NCI-H524 (cell line): ENCODE results near the gene ARL4A.

Experiments used
- DNase-seq, 2 experiments: peaks; one replicate each; lab custom pipeline; 2025; lab: John Stamatoyannopoulos, UW

Gene ARL4A

GRCh38 chr7:12703881-12704280 lies 16.4 kb downstream of the ARL4A start:
- DNase-seq: no peak

GRCh38 chr7:12705878-12706277 lies 18.4 kb downstream of the ARL4A start:
- DNase-seq: no peak

GRCh38 chr7:12706900-12707536 lies 19.6 kb downstream of the ARL4A start:
- DNase-seq: no peak

- DNase-seq: no peak
Observed at GRCh38 chr7:12708314-12708713, 20.9 kb downstream of the ARL4A start.

- DNase-seq: no peak
Observed at GRCh38 chr7:12709726-12710502, 22.5 kb downstream of the ARL4A start.

GRCh38 chr7:12711124-12711523 lies 23.7 kb downstream of the ARL4A start:
- no peak for DNase-seq

GRCh38 chr7:12712236-12712635 lies 24.8 kb downstream of the ARL4A start:
- no peak for DNase-seq

GRCh38 chr7:12713625-12714378 lies 26.4 kb downstream of the ARL4A start:
- DNase-seq: no peak

GRCh38 chr7:12714379-12714737 lies 26.9 kb downstream of the ARL4A start:
- DNase-seq: no peak

GRCh38 chr7:12715372-12716133 lies 28.1 kb downstream of the ARL4A start:
- no peak for DNase-seq

- DNase-seq: no peak
Observed at GRCh38 chr7:12716134-12716681, 28.8 kb downstream of the ARL4A start.

- peak in 1 of 2 experiments; percentile 17 for DNase-seq
Observed at GRCh38 chr7:12716722-12717121, 29.3 kb downstream of the ARL4A start.

- no peak for DNase-seq
Observed at GRCh38 chr7:12719141-12719919, 31.9 kb downstream of the ARL4A start.

- no peak for DNase-seq
Observed at GRCh38 chr7:12719981-12720865, 32.8 kb downstream of the ARL4A start.

GRCh38 chr7:12721286-12721830 lies 33.9 kb downstream of the ARL4A start:
- no peak for DNase-seq

GRCh38 chr7:12722136-12722535 lies 34.7 kb downstream of the ARL4A start:
- no peak for DNase-seq

- no peak for DNase-seq
Observed at GRCh38 chr7:12722636-12723605, 35.5 kb downstream of the ARL4A start.

- DNase-seq: no peak
Observed at GRCh38 chr7:12725575-12726316, 38.3 kb downstream of the ARL4A start.
